GM21825 (cell line): ENCODE measurements around the gene LYRM4.

ENCODE experiments used
- ATAC-seq: cut with Tn5 transposase; IDR thresholded peaks from one replicate; pipeline ENCODE4 v1.9.1; 2021; ENCODE audit warnings: mild to moderate bottlenecking, moderate library complexity; ENCODE audit not compliant: unreplicated experiment

The LYRM4 gene

DNA sequence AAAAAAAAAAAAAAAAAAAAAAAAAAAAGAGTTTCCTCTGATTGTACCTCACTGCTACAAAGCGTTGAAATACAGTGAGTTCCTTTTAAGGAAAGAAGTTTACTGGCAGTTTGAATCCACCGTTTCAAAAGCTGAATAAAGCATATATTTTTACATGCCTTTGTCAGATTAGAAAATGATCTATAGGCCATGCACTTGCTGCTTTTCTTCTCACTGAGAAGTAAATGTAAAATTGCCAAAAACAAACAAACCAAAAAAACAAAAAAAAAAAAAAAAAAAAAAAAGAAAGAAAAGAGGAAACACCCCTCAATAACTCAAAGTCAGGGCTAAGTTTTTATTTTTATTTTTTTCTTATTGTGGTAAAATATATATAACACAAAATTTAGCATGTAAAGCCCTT is 81.9 kb downstream of the LYRM4 start:
- no peak for ATAC-seq

DNA sequence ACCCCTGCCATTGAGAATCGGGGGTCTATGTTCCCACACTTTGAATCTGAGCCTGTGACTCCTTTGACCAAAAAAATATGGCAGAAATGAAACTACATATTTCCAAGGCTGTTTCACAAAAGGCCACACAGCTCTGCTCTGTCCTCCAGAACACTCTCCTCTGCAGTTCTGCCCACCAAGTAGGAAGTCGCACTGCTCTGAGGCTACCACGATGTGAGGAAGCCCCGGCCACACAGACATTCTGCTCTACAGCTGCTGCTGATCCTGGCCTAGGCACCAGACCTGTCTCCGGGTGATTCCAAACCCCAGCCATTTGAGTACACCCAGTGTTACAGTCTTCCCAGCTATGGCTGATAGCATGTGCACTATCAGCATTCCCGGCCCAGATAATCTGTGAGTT is 85.1 kb downstream of the LYRM4 start:
- ATAC-seq, result no peak

DNA sequence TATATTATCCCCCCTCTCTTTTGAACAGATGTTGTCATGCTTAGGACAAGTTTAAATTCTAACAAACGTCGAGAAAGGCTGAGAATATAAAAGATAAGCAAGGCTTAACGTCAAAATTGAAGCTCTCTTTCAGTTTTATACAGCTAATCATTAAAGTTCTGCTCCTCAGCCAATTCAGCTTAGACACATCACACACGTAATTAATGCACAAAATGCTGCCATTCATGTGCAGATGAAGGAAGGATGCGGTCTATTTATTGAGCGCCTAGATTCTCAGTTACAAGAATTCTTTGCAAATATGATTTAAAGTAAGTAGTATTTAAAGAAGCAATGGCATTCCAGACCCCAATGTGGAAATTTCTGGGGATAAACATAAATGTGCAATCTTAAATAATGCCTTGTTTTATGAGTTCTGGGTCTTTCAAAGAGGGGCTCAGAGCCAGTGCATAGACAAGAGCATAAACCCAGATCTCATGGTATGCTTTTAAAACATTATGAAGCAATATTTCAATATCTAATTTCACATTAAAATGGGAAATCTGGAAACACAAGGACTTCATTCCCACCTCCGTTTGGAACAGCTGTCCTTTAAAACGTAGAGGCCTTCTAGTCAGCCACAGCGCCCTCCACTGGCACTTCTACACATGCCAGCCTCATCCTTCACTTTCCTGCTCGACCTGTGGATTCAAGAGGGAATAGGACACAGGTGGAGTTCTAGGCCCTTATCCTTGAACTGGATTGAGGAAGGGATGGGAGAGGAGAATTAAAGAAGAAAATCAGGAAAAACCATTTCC is 85.8 kb downstream of the LYRM4 start:
- ATAC-seq, result no peak

DNA sequence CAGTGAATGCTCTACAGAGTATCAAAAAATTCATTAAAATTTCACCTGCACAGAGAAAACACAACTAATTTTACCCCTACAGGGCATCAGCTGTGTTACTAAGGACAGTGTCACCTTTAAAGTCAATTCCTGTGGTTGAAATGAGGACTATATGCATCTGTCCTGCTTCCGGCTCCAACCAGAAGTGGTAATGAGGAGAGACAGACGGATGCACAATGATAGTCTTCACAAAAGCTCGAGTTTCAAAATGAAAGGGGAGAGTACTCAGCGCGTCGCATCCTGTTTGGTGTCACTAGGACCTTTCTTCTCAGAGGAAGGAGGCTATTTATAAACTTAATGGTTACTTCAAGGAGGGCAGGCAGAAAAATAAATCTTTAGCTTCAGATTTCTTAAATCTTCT is 86.5 kb downstream of the LYRM4 start:
- peak; percentile 93 for ATAC-seq

DNA sequence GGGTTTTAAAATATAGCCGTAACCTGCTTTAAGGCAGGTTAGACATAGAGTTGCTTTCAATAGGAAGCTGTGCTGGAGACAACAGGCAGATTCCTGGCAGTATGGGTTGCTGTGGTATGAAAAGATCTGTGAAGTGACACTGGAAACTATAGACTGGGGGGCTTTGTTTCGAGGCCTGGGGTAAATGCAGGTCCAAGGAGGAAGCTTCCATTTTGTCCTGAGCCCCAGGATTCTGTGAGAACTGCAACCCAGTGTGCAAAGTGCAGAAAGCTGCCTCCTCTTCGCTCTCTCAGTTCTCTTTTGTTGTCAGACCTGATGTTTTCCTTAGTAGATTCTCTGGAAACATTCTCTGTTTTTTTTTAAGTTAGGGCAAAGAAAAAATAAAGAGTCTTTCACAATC is 86.9 kb downstream of the LYRM4 start:
- peak; percentile 14 for ATAC-seq

DNA sequence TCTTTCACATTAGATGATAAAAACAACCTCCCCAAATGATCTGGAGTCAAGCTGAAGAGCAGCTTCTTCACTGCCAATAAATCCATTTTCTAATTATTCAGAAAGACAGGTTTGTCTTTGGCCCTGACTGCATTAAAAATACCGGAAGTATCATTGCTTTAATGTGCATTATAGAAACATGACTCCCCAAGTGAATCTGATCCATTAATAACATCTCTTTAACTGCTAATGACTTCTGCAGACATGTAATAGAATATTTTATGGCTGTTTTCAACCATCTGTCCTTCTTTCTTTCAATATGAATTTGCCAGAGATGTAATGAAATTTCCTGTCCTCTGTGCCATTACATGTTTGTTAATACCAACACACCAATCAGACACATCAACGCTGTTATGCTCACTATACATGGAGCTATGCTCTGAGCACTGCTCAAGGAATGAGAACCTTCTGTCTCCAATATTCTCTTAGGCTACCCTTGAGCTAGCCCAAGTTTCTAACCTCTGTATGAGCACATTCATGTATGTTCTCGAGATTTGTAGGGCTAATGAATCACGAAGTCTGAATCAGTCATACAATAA is 87.8 kb downstream of the LYRM4 start:
- ATAC-seq, result no peak

DNA sequence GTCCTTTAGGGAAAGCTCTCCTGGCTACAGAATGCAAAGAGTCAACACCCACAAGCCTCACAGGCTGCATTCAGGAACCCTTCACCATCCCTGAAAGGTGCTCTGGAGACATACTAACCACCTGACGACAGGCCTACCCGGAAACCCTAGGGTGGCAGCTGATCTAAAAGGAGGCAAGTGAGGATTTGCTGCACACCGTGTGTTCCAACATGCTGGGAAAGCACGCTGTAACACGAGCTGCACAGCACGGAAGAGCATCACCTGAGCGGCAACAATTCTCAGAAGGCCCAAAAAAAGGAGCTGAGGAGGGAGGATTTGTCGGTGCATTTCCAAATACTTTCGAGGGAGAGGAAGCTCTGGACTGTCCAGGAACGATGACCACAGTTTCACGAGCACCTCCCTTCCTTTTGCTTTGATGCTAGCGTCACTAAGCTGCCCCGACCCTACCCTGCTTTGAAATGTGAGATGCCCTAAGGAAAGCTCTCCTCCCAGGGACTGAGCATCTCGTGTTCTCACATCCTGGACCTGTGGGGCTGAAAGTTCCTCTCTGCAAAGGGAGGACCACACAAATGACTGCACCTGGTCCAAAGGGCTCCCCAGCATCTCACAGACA is 88.6 kb downstream of the LYRM4 start:
- no peak for ATAC-seq

DNA sequence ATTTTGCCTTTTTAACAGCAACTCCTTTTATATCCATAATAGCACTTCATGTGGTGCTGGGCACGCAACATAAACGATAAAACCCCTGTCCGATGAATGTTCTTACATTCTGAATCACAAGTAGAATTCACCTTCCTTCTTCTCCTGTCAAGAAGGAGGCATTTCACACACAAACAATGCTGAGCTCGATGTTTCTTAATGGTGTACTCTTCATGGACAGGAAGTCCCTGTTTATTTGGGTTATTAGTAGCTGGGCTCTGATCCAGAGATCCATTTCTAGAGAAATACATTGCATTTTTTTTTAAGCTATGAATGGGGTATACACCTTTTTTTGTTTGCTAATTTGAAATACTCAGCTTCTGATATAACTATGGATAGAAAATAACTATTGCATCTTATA is 93.2 kb downstream of the LYRM4 start:
- ATAC-seq, result no peak

DNA sequence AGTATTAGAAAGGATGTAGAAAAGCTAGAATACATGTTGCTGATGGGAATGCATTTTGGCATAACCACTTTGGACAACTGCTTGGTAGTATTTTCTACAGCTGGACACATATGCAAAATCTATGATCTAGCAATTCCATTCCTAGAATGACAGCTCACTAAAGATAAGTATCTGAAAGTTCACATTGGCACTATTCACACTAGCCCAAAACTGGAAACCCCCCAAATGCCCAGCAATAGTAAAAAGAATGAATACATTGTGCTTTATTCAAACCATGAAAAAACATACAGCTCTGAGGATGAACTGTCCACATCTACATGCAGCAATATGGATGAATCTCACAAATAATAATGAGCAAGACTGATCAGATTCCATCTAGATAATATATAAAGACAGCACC is 96.7 kb downstream of the LYRM4 start:
- no peak for ATAC-seq

DNA sequence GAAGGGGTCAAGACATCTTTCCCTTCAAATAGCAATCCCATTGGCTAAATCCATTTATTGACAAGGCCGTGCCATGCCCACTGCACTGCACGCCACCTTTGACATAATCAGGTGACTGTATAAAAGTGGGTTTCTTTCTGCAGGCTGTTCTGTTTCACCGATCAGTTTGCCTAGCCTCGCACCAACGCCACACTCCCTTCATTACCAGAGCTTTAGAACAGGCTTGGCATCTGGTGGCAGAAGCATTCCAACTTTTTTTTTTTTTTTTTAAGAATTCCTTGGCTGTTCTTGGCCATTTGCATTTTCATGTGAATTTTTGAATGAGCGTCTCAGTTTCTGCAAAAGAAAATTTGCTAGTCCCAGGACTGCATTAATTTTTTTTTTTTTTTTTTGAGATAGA is 97.5 kb downstream of the LYRM4 start:
- ATAC-seq, result no peak

DNA sequence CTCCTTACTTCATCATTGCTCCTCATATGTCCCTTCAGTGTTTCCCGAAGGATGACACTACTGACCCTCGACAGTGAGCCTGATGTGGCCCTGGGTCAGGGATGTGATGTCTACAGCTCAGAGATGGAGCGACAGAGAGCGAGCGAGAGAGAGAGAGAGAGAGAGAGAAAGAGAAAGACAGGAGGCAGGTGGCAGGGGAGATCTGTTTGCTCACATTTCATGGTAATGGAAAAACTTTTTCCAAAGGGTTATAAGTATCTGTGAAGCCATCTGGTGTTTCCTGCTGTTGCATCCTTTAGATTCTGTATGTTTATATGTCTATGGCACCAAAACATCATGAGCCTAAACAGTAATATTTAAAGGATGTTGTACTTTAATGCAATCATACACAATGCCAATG is 98.4 kb downstream of the LYRM4 start:
- no peak for ATAC-seq

DNA sequence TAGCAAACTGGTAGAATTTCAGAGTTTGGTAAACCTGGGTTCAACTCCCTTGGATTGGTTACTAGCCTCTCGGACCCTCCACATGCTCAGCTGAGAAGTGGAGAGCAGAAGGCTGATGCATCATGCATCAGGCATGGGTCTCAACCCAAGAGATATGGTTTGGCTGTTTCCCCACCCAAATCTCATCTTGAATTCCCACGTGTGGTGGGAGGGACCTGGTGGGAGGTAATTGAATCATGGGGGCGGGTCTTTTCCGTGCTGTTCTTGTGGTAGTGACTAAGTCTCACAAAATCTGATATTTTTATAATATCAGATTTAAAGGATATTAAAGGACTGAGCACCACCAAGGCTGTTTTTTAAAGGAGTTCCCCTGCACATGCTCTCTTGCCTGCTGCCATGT is 100.5 kb downstream of the LYRM4 start:
- ATAC-seq, result no peak

DNA sequence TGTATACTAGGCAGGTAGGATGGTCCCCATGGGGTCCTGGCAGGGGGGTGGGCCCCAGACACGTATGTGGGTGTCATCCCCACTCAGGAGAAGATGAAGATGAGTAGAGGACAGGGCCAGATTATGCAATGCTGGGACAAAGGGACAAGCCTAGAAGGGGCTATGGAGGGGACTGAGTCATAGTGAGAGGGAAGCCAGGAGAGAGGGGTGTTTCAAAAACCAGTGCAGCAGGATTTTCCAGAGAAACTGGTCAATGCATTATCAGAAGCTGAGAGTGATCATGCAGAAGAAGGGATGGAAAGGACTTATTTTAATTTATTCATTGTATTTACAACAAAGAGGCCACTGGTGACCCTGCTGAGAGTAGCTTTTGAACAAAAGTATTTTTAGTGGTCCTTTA is 101.6 kb downstream of the LYRM4 start:
- ATAC-seq, result no peak

DNA sequence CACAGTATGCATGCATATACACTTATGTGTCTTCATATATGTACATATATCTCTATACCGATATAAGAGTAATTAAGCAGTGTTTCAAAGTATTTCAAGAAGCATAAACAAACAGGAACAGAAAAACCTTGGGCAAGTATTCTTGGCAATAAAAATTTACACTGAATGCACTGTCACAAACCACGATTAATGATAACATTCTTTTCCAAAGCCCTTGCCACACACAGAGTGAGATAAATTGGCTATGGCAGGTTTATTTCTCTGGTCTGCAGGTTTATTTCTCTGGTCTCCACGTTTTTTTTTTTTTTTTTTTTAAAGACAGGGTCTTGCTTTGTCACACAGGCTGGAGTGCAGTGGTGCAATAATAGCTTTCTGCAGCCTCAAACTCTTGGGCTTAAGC is 102.6 kb downstream of the LYRM4 start:
- no peak for ATAC-seq

DNA sequence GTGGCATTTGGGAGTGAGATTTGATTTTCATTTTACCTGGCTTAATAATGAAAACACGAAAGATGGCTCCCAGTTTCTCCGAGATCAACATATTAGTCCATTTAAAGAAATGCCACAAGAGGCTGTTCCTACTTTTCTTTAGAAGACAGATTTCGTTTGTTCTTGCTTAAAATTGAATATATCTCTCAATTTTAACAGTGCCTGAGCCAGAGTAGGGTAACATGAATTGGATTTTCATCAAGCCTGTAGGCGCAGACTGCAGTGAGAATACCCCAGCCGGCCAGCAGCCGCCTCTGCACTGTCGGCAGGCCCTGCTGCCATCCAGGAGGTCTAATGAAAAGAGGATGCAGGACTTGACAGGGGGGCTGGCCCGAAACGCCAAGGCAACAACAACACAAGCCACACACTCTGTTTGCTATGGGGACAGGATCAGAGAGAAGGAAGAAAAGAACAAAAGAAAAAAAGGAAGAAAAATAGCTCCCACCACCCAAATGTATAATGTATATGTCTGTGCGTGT is 103.1 kb downstream of the LYRM4 start:
- ATAC-seq, result no peak

DNA sequence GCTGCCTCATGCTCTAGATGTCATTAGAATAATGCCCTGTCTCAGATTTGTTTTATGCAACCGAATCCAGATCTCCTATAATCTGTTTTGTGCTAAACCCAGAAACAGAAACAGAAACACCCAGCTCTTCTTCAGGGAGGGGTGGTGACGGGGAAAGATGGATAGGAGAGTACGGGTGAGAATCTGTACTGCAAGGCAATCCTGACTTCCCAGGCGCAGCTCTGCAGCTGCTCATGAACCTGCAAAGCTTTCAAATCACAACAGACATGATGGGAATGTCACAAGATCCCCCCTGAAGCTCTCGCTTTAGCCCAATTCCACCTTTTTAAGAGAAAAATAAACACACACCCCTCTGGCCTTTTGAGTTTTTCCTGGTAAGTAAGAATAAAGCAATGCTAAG is 104.1 kb downstream of the LYRM4 start:
- ATAC-seq, result no peak

DNA sequence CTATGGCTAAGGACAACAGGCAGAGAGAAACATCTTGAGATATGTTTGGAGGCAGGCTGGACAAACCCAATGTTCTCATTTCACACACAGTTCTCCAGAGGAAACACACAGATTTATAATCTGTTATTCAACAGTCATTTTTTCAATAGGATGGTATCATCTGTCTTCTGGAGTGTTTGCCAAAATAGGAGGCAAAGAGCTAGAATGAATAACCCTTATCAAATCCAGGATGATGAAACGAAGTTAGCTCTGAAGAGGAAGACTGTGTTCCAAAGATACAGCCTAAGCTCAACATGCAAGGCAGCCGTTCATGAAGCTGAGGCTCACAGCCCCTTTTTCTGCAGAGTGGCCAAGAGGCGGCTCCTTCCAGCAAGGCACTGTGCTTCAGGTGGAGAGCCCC is 104.8 kb downstream of the LYRM4 start:
- no peak for ATAC-seq

DNA sequence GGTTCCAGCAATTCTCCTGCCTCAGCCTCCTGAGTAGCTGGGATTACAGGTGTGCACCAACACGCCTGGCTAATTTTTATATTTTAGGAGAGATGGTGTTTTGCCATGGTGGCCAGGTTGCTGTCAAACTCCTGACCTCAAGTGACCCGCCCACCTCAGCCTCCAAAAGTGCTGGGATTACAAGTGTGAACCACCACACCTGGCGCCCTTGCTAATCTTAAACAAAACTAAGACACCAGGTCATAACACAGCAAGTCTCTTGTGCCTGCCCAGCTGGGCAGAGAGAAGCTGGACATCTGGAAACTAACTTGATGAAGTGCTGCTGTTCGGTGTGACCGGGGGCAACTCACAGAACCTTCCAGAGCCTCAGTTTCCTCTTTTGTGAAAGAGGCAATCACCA is 107.6 kb downstream of the LYRM4 start:
- no peak for ATAC-seq

DNA sequence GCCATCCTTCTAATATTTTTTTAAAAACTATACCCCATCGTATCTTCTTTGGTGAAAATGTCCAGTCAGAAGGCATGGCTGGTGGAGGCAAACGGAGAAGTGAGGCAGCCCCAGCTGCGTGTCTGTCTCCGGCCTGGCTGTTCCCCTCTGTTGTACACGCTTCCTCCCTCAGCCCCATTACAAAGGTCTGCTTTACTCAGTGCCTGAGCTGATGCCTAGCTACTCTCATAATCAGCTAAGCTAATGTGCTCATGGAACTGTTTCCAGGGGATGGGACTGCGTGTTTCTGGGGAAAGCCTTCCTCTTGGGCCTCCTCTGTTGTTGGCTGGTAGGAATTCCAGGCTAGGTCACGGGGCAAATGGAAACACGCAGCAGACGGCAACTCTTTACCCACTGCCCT is 108.3 kb downstream of the LYRM4 start:
- ATAC-seq, result no peak

DNA sequence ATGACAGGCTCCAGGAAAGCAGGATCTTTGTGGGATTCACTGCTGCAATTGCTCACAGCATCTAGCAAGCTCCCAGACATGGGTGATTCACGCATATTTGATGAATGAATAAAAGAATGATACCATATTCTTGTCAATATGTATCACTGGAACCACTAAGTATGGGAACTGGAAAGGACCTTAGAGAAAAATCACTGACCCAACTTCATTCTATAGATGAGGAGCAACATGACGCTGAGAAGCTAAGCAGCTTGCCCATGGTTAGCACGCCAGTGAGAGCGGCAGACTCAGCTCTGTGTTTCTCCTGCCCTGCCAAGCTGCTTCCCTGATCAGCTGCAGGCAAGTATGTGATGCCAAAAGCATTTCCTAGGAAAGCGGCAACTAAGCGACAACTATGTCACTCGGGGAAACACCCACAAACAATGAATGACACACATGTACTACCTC is 108.8 kb downstream of the LYRM4 start:
- ATAC-seq, result no peak

DNA sequence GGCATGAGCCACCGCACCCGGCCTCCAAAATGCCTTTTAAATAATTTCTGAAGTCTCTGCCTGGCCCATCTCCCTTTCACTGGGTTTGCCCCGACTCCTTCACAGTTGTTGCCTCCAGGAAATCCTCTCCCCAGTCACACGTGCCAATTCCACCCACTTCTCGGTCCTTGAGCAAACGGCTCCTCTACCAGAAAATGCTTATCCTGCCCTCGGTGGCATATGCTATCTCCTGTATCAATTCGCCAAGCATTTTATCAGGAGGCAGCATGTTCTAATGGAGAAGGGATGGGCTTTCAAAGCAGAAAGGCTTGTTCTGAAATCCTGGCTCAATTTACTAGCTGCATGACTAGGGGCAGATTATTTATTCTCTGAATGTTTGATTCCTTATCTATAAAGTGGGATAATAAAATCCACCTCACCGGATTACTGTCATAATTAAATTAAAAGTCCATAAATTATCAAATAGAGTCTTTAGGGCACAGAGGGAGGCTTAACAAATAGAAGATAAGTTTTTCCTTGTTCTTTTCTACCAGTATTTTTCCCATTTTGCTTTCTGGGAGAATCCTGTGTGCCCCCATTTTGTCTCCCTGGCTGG is 109.3 kb downstream of the LYRM4 start:
- ATAC-seq, result no peak

DNA sequence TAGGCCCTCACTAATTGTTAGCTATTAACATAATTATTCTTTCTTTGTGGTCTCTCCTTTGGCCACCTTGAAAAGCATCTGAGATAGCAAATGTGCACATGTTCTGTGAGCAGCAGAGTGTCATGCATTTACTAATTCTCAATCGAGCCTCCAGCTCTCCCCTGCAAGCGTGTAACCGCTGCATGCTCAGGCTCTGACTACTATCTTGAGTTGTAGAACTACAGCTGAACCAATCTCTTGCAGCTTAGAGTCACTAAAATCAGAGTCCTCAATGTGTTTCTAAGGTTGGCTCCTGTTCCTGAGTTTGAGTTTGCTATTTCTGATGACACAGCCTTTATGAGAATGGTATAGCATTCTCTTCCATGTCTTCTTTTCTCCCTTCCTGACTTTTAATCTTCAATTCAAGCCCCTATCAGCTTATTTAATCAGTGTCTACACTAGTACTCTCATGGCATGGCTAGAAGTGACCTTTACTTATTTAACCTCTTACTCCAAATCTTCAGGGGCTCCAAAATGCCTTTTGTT is 110.1 kb downstream of the LYRM4 start:
- ATAC-seq, result no peak
